K562 (cell line): ENCODE results near the gene RIT2.

Experiments used
- CTCF ChIP-seq, 3 experiments: IDR thresholded peaks in 2 of 3; conservative IDR thresholded peaks in 1 of 3; 2 replicates each; pipeline ENCODE4 v1.5.1; 2011 to 2012; ENCODE audit warnings: low read length in 3 of 3, mild to moderate bottlenecking in 3 of 3, control low read depth in 2 of 3, improper control_type of control experiment in 1 of 3, inconsistent platforms in 1 of 3, low read depth in 1 of 3, mixed read lengths in 1 of 3, moderate library complexity in 1 of 3; ENCODE audit not compliant: insufficient read depth in 2 of 3
- GABPA ChIP-seq: fragments of 200-800 bp; sonication (Bioruptor generic); conservative IDR thresholded peaks from 2 replicates; pipeline ENCODE4 v1.6.1; 2016; ENCODE audit warnings: low read depth, missing genetic modification characterization, missing compliant biosample characterization
- POLR2A ChIP-seq: fragments of 450-650 bp; conservative IDR thresholded peaks from 2 replicates; pipeline ENCODE4 v1.6.1; 2016
- RAD51 ChIP-seq: fragments of 450-650 bp; IDR thresholded peaks from 2 replicates; pipeline ENCODE4 v1.7.1; 2016; ENCODE audit warnings: low read depth, mild to moderate bottlenecking, borderline replicate concordance
- THRA ChIP-seq: fragments of 450-650 bp; IDR thresholded peaks from 2 replicates; pipeline ENCODE4 v1.6.1; 2017; ENCODE audit warnings: mild to moderate bottlenecking, moderate library complexity
- ZNF274 ChIP-seq: IDR thresholded peaks from 2 replicates; pipeline ENCODE4 v1.6.1; 2011; ENCODE audit warnings: low read depth, mild to moderate bottlenecking, low read length, moderate library complexity, borderline replicate concordance
- ZNF395 ChIP-seq: fragments of 200-800 bp; sonication (Bioruptor generic); IDR thresholded peaks from 2 replicates; pipeline ENCODE4 v1.6.1; 2017; ENCODE audit warnings: missing genetic modification characterization, missing compliant biosample characterization

DNA sequence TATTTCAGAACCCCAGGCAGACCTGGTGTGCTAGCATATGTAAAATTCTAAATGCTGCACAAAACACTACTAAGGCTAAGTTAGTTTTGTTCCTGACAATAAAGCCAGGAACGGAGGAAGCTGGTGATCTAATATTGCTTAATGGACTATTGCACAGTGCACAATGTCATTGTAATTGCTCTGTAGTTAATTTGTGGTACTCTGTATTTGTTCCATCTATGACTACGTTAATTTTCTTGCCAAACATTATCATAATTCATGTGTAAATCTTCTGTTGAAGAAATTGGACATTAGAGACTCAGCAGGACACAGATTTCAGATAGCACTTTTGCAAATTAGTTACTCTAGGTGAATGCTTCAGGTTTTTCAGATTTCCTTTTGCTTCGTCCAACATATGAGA, 232.3 kb downstream of the RIT2 start:
- TF ChIP-seq POLR2A (no peak), CTCF (IDR thresholded peaks at IDR 0.05 in 2 of 3, conservative IDR thresholded peaks at IDR 0.05 in 1 of 3; ENCODE audit: insufficient read depth in 2 of 3, low read depth in 1 of 3, low read length in 3 of 3) (no peak), THRA (no peak), RAD51 (no peak), ZNF395 (CRISPR knock-in tag) (no peak), GABPA (tag) (no peak), ZNF274 (no peak)
